Astrocyte (in vitro differentiated cells and primary cell): ENCODE results near the gene HAUS3. TPM values are rescaled to one million over a fixed set of nuclear protein-coding genes. Genes with fewer than 3 reads are reported as not detected.

ENCODE experiments used
- DNase-seq: peaks from one replicate; pipeline ENCODE4 v3.0.0-alpha.2; 2010; ENCODE audit warnings: low read depth
- FAIRE-seq: peaks from 2 replicates; lab custom pipeline; 2011; peaks lifted over from hg19 to GRCh38; lab: Jason Lieb, UNC
- H2AFZ ChIP-seq: 2 replicates; pipeline ENCODE4 v1.6.0; 2012; ENCODE audit warnings: low read depth, low read length, inconsistent platforms
- H3K27ac ChIP-seq: 2 replicates; pipeline ENCODE4 v1.5.1; 2011; ENCODE audit warnings: low read depth, low read length, inconsistent platforms
- H3K27me3 ChIP-seq: 2 replicates; pipeline ENCODE4 v1.6.0; 2011; ENCODE audit warnings: low read length, inconsistent platforms; ENCODE audit not compliant: insufficient read depth
- H3K36me3 ChIP-seq: 2 replicates; pipeline ENCODE4 v1.5.1; 2011; ENCODE audit warnings: low read length, inconsistent platforms; ENCODE audit not compliant: insufficient read depth
- H3K4me1 ChIP-seq: 2 replicates; pipeline ENCODE4 v1.5.1; 2011; ENCODE audit warnings: low read length, inconsistent platforms; ENCODE audit not compliant: insufficient read depth
- H3K4me2 ChIP-seq: 2 replicates; pipeline ENCODE4 v1.6.0; 2012; ENCODE audit warnings: low read length, inconsistent platforms
- H3K4me3 ChIP-seq: 2 replicates; pipeline ENCODE4 v1.5.1; 2011; ENCODE audit warnings: low read depth, mild to moderate bottlenecking, low read length, inconsistent platforms; ENCODE audit not compliant: insufficient read depth
- H3K79me2 ChIP-seq: 2 replicates; pipeline ENCODE4 v1.6.0; 2012; ENCODE audit warnings: mild to moderate bottlenecking, low read length, inconsistent platforms; ENCODE audit not compliant: insufficient read depth
- H3K9ac ChIP-seq: 2 replicates; pipeline ENCODE4 v1.6.0; 2012; ENCODE audit warnings: mild to moderate bottlenecking, low read length, inconsistent platforms
- H3K9me3 ChIP-seq: 2 replicates; pipeline ENCODE4 v1.5.1; 2012; ENCODE audit warnings: low read depth, mild to moderate bottlenecking, low read length, inconsistent platforms; ENCODE audit not compliant: insufficient read depth
- H4K20me1 ChIP-seq: 2 replicates; pipeline ENCODE4 v1.6.0; 2012; ENCODE audit warnings: low read length, inconsistent platforms; ENCODE audit not compliant: insufficient read depth
- H3K27ac Mint-ChIP-seq: one replicate; pipeline ENCODE4 v1.8.0; 2021; ENCODE audit warnings: mild to moderate bottlenecking, mixed read lengths; ENCODE audit not compliant: unreplicated experiment
- H3K27me3 Mint-ChIP-seq: one replicate; pipeline ENCODE4 v1.8.0; 2021; ENCODE audit warnings: low read depth, mixed read lengths; ENCODE audit not compliant: unreplicated experiment
- H3K36me3 Mint-ChIP-seq: one replicate; pipeline ENCODE4 v1.8.0; 2021; ENCODE audit warnings: low read depth, mixed read lengths; ENCODE audit not compliant: unreplicated experiment
- H3K4me1 Mint-ChIP-seq: one replicate; pipeline ENCODE4 v1.8.0; 2021; ENCODE audit warnings: low read depth, mixed read lengths; ENCODE audit not compliant: unreplicated experiment
- H3K4me3 Mint-ChIP-seq: one replicate; pipeline ENCODE4 v1.8.0; 2021; ENCODE audit warnings: mild to moderate bottlenecking, moderate library complexity, mixed read lengths; ENCODE audit not compliant: unreplicated experiment
- H3K9me3 Mint-ChIP-seq: one replicate; pipeline ENCODE4 v1.8.0; 2021; ENCODE audit warnings: mild to moderate bottlenecking, mixed read lengths; ENCODE audit not compliant: unreplicated experiment
- EZH2 ChIP-seq: IDR thresholded peaks from 2 replicates; pipeline ENCODE4 v1.6.1; 2012; ENCODE audit warnings: mild to moderate bottlenecking, low read length, inconsistent platforms; ENCODE audit not compliant: insufficient read depth
- total RNA-seq: library from RNA; stranded (reverse); gene quantifications from 2 replicates; pipeline ENCODE4 v1.2.1, GENCODE V29; 2021
- TF ChIP-seq, protein P1 (sequence below): IDR thresholded peaks from 2 replicates; pipeline ENCODE4 v1.5.1; 2011; ENCODE audit warnings: low read depth, mild to moderate bottlenecking, inconsistent platforms, low read length, moderate library complexity; ENCODE audit not compliant: insufficient read depth

The HAUS3 gene
- total RNA-seq, 1 donor from 2014 or later: 10.7 TPM

DNA sequence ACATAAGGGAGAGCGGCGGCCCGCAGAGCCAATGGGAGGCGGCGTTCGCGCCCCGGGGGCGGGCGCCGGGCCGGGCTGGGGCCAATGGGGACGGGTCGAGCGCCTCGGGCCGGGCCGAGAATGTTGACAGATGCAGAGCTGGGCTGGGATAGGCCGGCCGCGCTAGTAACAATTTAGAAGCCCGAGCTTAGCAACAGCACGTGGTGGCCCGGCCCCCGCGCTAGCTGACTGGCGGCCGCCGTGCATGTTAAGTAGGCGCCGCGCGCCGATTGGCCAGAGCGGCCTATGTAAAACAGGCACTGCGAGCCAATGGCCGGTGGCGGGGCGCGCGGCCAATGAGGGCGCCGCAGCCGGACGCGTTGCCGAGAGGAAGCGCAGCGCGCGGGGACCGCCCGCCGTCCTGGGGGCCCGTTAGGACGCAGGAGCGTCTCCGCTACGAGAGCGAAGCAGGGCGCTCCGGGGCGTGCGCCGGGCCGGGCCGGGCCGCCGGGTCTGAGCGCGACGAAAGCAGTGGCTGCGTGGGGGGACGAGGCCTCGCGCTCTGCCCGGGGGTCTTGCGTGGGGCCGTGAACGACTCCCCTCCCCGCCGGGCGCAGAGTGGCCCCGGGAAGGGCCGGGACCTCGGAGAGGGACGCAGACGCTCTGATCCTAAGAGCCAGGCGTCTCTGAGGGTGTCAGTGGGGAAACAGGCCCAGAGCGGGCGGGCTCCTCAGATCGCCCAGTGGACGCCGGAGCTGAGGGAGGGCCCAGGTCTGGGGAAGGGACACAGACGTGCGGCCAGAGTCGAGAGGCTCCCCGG is 20.4 kb upstream of the HAUS3 start:
- Histone ChIP-seq H3K79me2 (peaks cover 39% of the 10 kb centered on the region), H3K9ac (peak overlapping the region; percentile 84), H3K36me3 (no peaks in the 10 kb centered on the region), H3K4me2 (peak overlapping the region; percentile 97), H4K20me1 (peaks cover 38% of the 10 kb centered on the region), H3K4me3 (peak overlapping the region; percentile 64), H3K27me3 (no peaks in the 10 kb centered on the region), H3K9me3 (no peaks in the 10 kb centered on the region), H3K27ac (peak overlapping the region; percentile 66), H3K4me1 (peaks cover 12% of the 10 kb centered on the region), H2AFZ (peak overlapping the region; percentile 97)
- peak; percentile 99 for DNase-seq
- no peak for FAIRE-seq
- H3K9me3 Mint-ChIP-seq: no peaks in the 10 kb centered on the region
- TF ChIP-seq, protein P1, sequence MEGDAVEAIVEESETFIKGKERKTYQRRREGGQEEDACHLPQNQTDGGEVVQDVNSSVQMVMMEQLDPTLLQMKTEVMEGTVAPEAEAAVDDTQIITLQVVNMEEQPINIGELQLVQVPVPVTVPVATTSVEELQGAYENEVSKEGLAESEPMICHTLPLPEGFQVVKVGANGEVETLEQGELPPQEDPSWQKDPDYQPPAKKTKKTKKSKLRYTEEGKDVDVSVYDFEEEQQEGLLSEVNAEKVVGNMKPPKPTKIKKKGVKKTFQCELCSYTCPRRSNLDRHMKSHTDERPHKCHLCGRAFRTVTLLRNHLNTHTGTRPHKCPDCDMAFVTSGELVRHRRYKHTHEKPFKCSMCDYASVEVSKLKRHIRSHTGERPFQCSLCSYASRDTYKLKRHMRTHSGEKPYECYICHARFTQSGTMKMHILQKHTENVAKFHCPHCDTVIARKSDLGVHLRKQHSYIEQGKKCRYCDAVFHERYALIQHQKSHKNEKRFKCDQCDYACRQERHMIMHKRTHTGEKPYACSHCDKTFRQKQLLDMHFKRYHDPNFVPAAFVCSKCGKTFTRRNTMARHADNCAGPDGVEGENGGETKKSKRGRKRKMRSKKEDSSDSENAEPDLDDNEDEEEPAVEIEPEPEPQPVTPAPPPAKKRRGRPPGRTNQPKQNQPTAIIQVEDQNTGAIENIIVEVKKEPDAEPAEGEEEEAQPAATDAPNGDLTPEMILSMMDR: no peak
- TF ChIP-seq EZH2: no peak
- peaks cover 11% of the 10 kb centered on the region for H3K27me3 Mint-ChIP-seq
- peaks cover 3% of the 10 kb centered on the region for H3K36me3 Mint-ChIP-seq
- no peak overlapping the region for H3K27ac Mint-ChIP-seq
- H3K4me3 Mint-ChIP-seq: peak overlapping the region; percentile 79
- peaks cover 3% of the 10 kb centered on the region for H3K4me1 Mint-ChIP-seq

DNA sequence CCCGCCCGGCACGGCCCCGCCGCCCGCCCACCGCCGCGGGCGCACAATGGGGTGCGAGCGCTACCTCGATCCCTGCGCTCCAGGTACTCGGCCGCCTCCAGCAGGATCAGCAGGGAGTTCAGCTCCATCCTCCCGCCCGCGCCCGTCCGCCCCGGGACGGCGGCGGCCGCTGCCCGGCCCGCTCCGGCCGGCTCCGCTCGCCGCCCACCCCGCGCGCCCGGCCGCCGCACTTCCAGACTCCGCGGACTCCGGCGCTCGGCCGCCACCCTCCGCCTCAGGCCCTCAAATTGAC is 19.9 kb upstream of the HAUS3 start, which contains the start of gene MXD4:
Gene MXD4, minus strand, starts transcription at position 257 of the 292 bp plus-strand sequence. Its CDS starts 129 bp downstream, at position 128.
- Histone ChIP-seq H3K9me3 (no peaks in the 10 kb centered on the region), H3K27ac (peak within 1 kb of the TSS; percentile 66), H3K79me2 (peaks cover 43% of the 10 kb centered on the region), H3K4me2 (peak within 1 kb of the TSS; percentile 97), H3K4me1 (peaks cover 13% of the 10 kb centered on the region), H3K36me3 (no peaks in the 10 kb centered on the region), H2AFZ (peak within 1 kb of the TSS; percentile 97), H3K27me3 (no peaks in the 10 kb centered on the region), H4K20me1 (peaks cover 44% of the 10 kb centered on the region), H3K9ac (peak within 1 kb of the TSS; percentile 93), H3K4me3 (peak within 1 kb of the TSS; percentile 71)
- H3K9me3 Mint-ChIP-seq: no peaks in the 10 kb centered on the region
- peaks cover 3% of the 10 kb centered on the region for H3K4me1 Mint-ChIP-seq
- TF ChIP-seq, protein P1: no peak
- TF ChIP-seq EZH2: no peak
- H3K4me3 Mint-ChIP-seq: peak within 1 kb of the TSS; percentile 82
- H3K36me3 Mint-ChIP-seq: peaks cover 4% of the 10 kb centered on the region
- DNase-seq (no peak), FAIRE-seq (no peak)
- H3K27me3 Mint-ChIP-seq: peaks cover 10% of the 10 kb centered on the region
- no peak within 1 kb of the TSS for H3K27ac Mint-ChIP-seq
